OCI-LY3 (cell line): ENCODE data around the gene SLC7A1.

Experiments used
- EZH2phosphoT487 ChIP-seq: fragments of 200-600 bp; shearing (Covaris generic); IDR thresholded peaks from 2 replicates; pipeline ENCODE4 v1.6.1; 2018; ENCODE audit warnings: antibody characterized with exemption, mixed run types, low read depth
- TF ChIP-seq, protein P1 (sequence below): fragments of 200-600, 300-600 bp; sonication (generic); IDR thresholded peaks from 2 replicates; pipeline ENCODE4 v1.5.1; 2014; ENCODE audit warnings: antibody characterized with exemption, low read length, low read depth

DNA sequence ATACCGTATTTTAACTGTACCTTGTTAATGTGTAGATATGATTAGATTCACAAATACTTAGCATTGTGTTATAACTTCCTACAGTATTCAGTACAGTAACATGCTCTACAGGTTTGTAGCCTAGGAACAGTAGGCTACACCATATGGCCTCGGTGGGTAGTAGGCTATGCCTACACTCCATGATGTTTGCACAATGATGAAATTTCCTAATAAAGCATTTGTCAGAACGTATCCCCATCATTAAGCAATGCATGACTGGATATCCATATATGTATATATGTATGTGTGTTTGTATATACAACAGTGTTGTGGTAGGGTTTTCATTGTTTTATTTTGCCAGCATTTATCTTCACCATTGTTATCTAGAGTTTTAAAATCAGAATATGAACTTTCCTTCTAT is 119.4 kb downstream of the SLC7A1 start:
- TF ChIP-seq, protein P1, sequence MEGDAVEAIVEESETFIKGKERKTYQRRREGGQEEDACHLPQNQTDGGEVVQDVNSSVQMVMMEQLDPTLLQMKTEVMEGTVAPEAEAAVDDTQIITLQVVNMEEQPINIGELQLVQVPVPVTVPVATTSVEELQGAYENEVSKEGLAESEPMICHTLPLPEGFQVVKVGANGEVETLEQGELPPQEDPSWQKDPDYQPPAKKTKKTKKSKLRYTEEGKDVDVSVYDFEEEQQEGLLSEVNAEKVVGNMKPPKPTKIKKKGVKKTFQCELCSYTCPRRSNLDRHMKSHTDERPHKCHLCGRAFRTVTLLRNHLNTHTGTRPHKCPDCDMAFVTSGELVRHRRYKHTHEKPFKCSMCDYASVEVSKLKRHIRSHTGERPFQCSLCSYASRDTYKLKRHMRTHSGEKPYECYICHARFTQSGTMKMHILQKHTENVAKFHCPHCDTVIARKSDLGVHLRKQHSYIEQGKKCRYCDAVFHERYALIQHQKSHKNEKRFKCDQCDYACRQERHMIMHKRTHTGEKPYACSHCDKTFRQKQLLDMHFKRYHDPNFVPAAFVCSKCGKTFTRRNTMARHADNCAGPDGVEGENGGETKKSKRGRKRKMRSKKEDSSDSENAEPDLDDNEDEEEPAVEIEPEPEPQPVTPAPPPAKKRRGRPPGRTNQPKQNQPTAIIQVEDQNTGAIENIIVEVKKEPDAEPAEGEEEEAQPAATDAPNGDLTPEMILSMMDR: no peak
- no peak for TF ChIP-seq EZH2phosphoT487
